SKM-1 treated with dmso at 0.1 percent for 144 hours (cell line): ENCODE results near the gene MVD.
"Not testable (repeated sequence)": the region's sequence is repeated elsewhere in the genome, so short reads cannot be mapped to it uniquely, and the experiment has no call there.

Source experiments
- DNase-seq: peaks from one replicate; lab custom pipeline; 2025; ENCODE audit not compliant: unreplicated experiment; lab: John Stamatoyannopoulos, UW

The MVD gene

DNA sequence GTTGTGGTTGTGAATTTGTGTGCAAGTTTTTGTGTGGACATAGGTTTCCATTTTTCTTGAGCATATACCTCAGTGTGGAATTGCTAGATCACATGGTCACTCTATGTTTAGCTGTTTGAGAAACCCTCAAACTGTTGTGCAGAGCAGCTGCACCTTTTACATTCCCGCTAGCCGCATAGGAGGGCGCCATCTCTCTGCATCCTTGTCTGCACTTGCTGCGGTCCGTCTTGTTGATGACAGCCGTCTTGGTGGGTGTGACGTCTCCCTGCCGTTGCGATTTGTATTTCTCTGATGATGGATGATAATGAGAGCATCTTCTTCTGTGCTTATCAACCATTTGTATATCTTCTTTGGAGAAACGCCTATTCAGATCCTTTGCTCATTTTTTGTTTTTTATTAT, 49.6 kb downstream of the MVD start:
- DNase-seq = no peak

DNA sequence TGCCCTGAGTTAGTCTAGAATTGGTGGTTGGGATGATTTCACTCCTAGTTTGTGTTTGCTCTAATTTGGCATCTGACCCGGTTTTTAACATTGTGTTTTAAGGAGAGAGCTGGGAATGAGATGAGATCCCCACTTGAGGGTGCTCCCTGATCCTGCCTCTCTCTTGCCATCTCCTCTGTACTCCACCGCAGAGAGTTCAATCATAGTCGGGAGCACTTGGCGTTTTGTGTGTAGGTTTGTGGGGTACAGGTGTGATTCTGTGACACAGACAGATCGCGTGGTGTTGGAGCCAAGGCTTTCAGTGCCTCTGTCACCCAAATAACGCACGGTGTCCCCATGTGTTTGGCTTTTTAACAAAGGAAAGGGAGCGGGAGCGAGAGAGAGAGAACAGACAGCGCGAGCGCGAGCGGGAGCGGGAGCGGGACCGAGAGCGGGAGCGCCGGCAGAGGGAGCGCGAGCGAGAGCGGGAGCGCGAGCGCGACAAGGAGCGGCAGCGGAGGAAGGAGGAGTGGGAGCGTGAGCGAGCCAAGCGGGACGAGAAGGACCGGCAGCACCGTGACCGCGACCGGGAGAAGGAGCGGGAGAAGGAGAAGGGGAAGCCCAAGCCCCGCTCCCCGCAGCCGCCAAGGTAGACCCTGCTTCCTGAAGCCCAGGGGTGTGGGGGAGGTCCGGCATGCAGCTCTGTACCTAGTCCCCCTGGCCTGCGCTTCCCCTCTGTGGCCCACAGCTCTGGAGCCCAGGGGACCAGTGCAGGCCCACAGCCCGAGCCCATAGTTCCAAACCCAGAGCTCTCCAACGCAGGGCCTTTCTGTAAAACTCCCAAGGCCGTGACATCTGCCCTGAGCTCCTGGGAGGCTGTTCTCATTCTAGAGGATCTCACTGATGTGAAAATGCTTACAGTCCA, 51.7 kb downstream of the MVD start:
- no peak for DNase-seq

GRCh38 chr16:88610080-88610479, 52.8 kb downstream of the MVD start:
- DNase-seq = no peak

DNA sequence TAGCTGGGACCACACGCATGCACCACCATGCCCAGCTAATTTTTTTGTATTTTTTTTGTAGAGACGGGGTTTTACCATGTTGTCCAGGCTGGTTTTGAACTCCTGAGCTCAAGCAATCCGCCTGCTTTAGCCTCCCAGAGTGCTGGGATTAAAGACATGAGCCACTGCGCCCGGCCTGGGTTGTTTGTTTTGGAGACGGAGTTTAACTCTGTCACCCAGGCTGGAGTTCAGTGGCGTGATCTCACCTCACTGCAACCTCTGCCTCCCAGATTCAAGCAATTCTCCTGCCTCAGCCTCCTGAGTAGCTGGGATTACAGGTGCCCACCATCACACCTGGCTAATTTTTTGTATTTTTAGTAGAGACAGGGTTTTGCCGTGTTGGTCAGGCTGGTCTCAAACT, 53.5 kb downstream of the MVD start:
- DNase-seq = not testable (repeated sequence)

- DNase-seq = no peak
Observed at GRCh38 chr16:88608076-88608475, 54.8 kb downstream of the MVD start.

DNA sequence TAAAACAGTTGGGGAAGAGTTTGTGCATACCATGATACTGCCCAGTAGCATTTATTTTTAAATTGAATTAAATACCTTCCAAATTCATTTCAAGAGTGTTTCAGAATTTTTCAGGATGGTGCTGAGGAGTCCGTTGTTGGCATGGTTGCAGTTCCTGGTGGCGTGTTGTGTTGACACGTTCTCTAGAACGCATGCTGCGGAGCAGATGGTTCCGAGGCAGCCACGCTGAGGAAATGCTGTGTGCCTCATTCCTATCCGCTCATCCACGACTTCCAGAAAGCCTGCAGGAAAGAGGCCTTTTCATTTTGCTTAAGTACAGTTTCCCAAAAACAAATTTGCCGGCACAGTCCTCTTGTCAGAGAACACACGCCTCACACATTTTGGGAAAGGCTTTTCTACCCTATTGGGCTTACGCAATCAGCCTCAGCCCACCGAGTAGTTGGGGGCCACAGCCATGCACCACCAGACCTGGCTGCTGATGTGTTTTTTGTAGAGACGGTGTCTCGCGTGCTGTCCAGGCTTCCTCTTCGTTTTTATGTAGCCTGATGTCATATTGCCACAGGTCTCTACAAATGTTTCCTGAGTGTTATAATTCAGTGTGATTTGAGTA, 56.6 kb downstream of the MVD start:
- no peak for DNase-seq

DNA sequence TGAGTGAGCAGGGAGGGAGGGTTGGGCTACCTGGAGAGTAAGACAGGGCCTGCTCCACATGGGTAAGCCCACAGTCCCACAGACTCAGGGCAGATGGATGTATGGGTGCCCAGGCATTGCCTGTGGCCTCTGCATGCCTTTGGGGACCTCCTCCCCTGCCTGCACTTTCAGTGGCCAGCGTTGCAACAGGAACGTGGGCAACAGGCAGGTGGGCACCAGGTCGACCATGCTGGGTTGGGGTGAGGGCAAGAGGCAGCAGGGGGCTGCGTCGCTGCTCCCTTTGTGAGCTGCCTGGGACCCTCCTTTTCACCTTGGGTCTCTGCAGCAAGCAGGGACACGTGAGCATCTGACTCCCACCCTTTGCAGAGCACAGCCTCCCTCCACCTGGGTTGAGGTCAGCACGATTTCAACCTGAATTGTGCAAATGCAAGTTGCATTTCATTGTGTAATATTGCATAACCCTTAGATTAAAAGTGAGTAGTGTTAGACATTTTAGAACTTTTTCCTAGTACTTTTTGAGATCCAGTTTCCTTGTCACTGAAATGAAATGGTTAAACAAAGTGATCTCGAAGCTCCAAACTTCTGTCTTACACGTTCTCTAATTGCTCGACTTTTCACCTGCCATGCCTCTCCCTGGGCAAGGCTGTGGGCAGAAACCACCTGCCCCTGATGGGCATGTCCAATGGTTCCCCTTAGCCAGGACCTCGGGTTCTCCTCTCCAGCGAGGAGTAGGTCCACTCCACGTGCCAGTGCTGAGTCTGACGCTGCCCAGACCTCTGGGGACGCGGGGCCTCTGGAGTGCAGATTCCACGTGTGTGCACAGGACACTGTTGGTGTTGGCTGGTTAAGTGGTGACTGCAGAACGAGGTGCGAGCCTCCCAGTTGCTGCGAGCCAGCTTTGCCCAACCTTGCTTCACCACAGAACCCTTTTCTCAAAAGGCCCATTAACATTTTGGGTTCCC, 57.4 kb downstream of the MVD start:
- no peak for DNase-seq

GRCh38 chr16:88602091-88602490, 60.8 kb downstream of the MVD start:
- DNase-seq = no peak
